RWPE2 (cell line): ENCODE results near the gene MSL1.

ENCODE experiments used
- ATAC-seq: fragments of 200-7000 bp; cut with Tn5 transposase; 3 replicates; pipeline ENCODE4 v1.9.1; 2021; ENCODE audit warnings: low read depth
- DNase-seq: peaks from one replicate; pipeline ENCODE4 v3.0.0-alpha.2; 2020; ENCODE audit warnings: low spot score
- H3K27ac ChIP-seq: fragments of 450-650 bp; 2 replicates; pipeline ENCODE4 v1.5.1; 2017; ENCODE audit warnings: mild to moderate bottlenecking; ENCODE audit not compliant: poor library complexity, severe bottlenecking
- H3K27me3 ChIP-seq: fragments of 250-450 bp; sonication (Bioruptor Pico); 2 replicates; pipeline ENCODE4 v1.5.1; 2021; ENCODE audit warnings: mild to moderate bottlenecking, moderate library complexity; ENCODE audit not compliant: insufficient read depth, poor library complexity, severe bottlenecking
- H3K36me3 ChIP-seq: fragments of 250-450 bp; sonication (Bioruptor Pico); 2 replicates; pipeline ENCODE4 v1.5.1; 2020; ENCODE audit warnings: low read depth, mild to moderate bottlenecking, moderate library complexity
- H3K4me1 ChIP-seq: fragments of 250-450 bp; sonication (Bioruptor Pico); 2 replicates; pipeline ENCODE4 v1.5.1; 2021; ENCODE audit warnings: mild to moderate bottlenecking, moderate library complexity; ENCODE audit not compliant: insufficient read depth, poor library complexity, severe bottlenecking
- H3K4me3 ChIP-seq: fragments of 250-450 bp; sonication (Bioruptor Pico); 2 replicates; pipeline ENCODE4 v1.5.1; 2021; ENCODE audit warnings: mild to moderate bottlenecking, moderate library complexity; ENCODE audit not compliant: severe bottlenecking
- H3K9me3 ChIP-seq: fragments of 250-450 bp; sonication (Bioruptor Pico); 2 replicates; pipeline ENCODE4 v1.5.1; 2021; ENCODE audit warnings: mild to moderate bottlenecking, moderate library complexity; ENCODE audit not compliant: severe bottlenecking
- CTCF ChIP-seq: fragments of 450-650 bp; IDR thresholded peaks from one replicate; pipeline ENCODE4 v1.5.1; 2017; ENCODE audit warnings: mild to moderate bottlenecking, moderate library complexity; ENCODE audit not compliant: poor library complexity, severe bottlenecking

Gene MSL1

GRCh38 chr17:40179923-40180659 is 58.3 kb downstream of the MSL1 start:
- Histone ChIP-seq H3K4me1 (peaks cover 32% of the 10 kb centered on the region), H3K27me3 (no peaks in the 10 kb centered on the region), H3K4me3 (no peak overlapping the region), H3K36me3 (no peaks in the 10 kb centered on the region), H3K9me3 (no peaks in the 10 kb centered on the region), H3K27ac (peak overlapping the region; percentile 39)
- ATAC-seq (peak; percentile 43), DNase-seq (no peak)
- TF ChIP-seq CTCF = no peak

- peak overlapping the region; percentile 39 for H3K27ac ChIP-seq
- ATAC-seq (no peak), DNase-seq (no peak)
- H3K9me3 ChIP-seq = no peaks in the 10 kb centered on the region
- H3K36me3 ChIP-seq = no peaks in the 10 kb centered on the region
- H3K4me3 ChIP-seq = no peak overlapping the region
- peaks cover 30% of the 10 kb centered on the region for H3K4me1 ChIP-seq
- H3K27me3 ChIP-seq = no peaks in the 10 kb centered on the region
- TF ChIP-seq CTCF = no peak
Observed at GRCh38 chr17:40180694-40181093, 58.9 kb downstream of the MSL1 start.

- DNase-seq (no peak), ATAC-seq (no peak)
Observed at GRCh38 chr17:40181205-40181604, 59.4 kb downstream of the MSL1 start.

GRCh38 chr17:40182606-40183005 is 60.8 kb downstream of the MSL1 start:
- no peak for TF ChIP-seq CTCF
- DNase-seq = no peak
- peaks cover 15% of the 10 kb centered on the region for H3K4me1 ChIP-seq
- H3K9me3 ChIP-seq = no peaks in the 10 kb centered on the region
- no peaks in the 10 kb centered on the region for H3K27me3 ChIP-seq
- no peaks in the 10 kb centered on the region for H3K36me3 ChIP-seq
- H3K4me3 ChIP-seq = no peak overlapping the region
- no peak for ATAC-seq
- no peak overlapping the region for H3K27ac ChIP-seq

More at GRCh38 chr17:40181205-40181604, 59.4 kb downstream of the MSL1 start:
- Histone ChIP-seq H3K9me3 (no peaks in the 10 kb centered on the region), H3K36me3 (no peaks in the 10 kb centered on the region), H3K27ac (no peak overlapping the region), H3K4me3 (no peak overlapping the region), H3K4me1 (peaks cover 25% of the 10 kb centered on the region), H3K27me3 (no peaks in the 10 kb centered on the region)
- TF ChIP-seq CTCF = no peak
